ENCODE data around the gene EEF2.

EEF2 gene

GRCh38 chr19:4019578-4019977 is 34.3 kb upstream of the EEF2 start:
- no peak for TF ChIP-seq CTCF (IDR thresholded peaks at IDR 0.05; ENCODE audit: insufficient read depth, low read depth, low read length, missing control alignments)
- H3K4me3 ChIP-seq (ENCODE audit: low read depth, low read length), result no peak overlapping the region
- DNase-seq (ENCODE audit: low read depth), result no peak

GRCh38 chr19:4018775-4019504 is 33.7 kb upstream of the EEF2 start:
- no peak for DNase-seq (ENCODE audit: low read depth)
- TF ChIP-seq CTCF (IDR thresholded peaks at IDR 0.05; ENCODE audit: insufficient read depth, low read depth, low read length, missing control alignments), result no peak
- H3K4me3 ChIP-seq (ENCODE audit: low read depth, low read length), result no peak overlapping the region

GRCh38 chr19:4018140-4018613 is 32.9 kb upstream of the EEF2 start:
- no peak overlapping the region for H3K4me3 ChIP-seq (ENCODE audit: low read depth, low read length)

GRCh38 chr19:4016903-4017638 is 31.8 kb upstream of the EEF2 start:
- H3K4me3 ChIP-seq (ENCODE audit: low read depth, low read length), result no peak overlapping the region
- TF ChIP-seq CTCF (IDR thresholded peaks at IDR 0.05; ENCODE audit: insufficient read depth, low read depth, low read length, missing control alignments), result no peak
- DNase-seq (ENCODE audit: low read depth), result no peak

More at GRCh38 chr19:4018140-4018613, 32.9 kb upstream of the EEF2 start:
- DNase-seq (ENCODE audit: low read depth), result no peak
- TF ChIP-seq CTCF (IDR thresholded peaks at IDR 0.05; ENCODE audit: insufficient read depth, low read depth, low read length, missing control alignments), result no peak

- no peak overlapping the region for H3K4me3 ChIP-seq (ENCODE audit: low read depth, low read length)
- no peak for DNase-seq (ENCODE audit: low read depth)
- no peak for TF ChIP-seq CTCF (IDR thresholded peaks at IDR 0.05; ENCODE audit: insufficient read depth, low read depth, low read length, missing control alignments)
Measured at GRCh38 chr19:4016486-4016885, 31.2 kb upstream of the EEF2 start.

GRCh38 chr19:4015705-4016402 is 30.6 kb upstream of the EEF2 start:
- no peak overlapping the region for H3K4me3 ChIP-seq (ENCODE audit: low read depth, low read length)
- DNase-seq (ENCODE audit: low read depth), result no peak
- no peak for TF ChIP-seq CTCF (IDR thresholded peaks at IDR 0.05; ENCODE audit: insufficient read depth, low read depth, low read length, missing control alignments)
